ENCODE data around the gene CERS6.

GRCh38 chr2:168703926-168704325 lies 247.9 kb downstream of the CERS6 start:
- TF ChIP-seq ESRRG (CRISPR knock-in tag; IDR thresholded peaks at IDR 0.05) (no peak), GLIS3 (CRISPR knock-in tag; IDR thresholded peaks at IDR 0.05) (no peak), ZFP30 (CRISPR knock-in tag; IDR thresholded peaks at IDR 0.05) (no peak), RARB (CRISPR knock-in tag; IDR thresholded peaks at IDR 0.05) (no peak), ARNTL (CRISPR knock-in tag; IDR thresholded peaks at IDR 0.05; ENCODE audit: borderline replicate concordance, low read depth) (no peak), PATZ1 (CRISPR knock-in tag; IDR thresholded peaks at IDR 0.05; ENCODE audit: borderline replicate concordance) (no peak), CSDC2 (CRISPR knock-in tag; IDR thresholded peaks at IDR 0.05) (no peak), SNAI2 (CRISPR knock-in tag; IDR thresholded peaks at IDR 0.05) (no peak), ZFP3 (CRISPR knock-in tag; IDR thresholded peaks at IDR 0.05) (no peak)
